GM21515 (cell line): ENCODE data around the gene NPAS2.

ENCODE experiments used
- ATAC-seq: cut with Tn5 transposase; IDR thresholded peaks from one replicate; pipeline ENCODE4 v1.9.1; 2021; ENCODE audit not compliant: unreplicated experiment

NPAS2 gene, protein sequence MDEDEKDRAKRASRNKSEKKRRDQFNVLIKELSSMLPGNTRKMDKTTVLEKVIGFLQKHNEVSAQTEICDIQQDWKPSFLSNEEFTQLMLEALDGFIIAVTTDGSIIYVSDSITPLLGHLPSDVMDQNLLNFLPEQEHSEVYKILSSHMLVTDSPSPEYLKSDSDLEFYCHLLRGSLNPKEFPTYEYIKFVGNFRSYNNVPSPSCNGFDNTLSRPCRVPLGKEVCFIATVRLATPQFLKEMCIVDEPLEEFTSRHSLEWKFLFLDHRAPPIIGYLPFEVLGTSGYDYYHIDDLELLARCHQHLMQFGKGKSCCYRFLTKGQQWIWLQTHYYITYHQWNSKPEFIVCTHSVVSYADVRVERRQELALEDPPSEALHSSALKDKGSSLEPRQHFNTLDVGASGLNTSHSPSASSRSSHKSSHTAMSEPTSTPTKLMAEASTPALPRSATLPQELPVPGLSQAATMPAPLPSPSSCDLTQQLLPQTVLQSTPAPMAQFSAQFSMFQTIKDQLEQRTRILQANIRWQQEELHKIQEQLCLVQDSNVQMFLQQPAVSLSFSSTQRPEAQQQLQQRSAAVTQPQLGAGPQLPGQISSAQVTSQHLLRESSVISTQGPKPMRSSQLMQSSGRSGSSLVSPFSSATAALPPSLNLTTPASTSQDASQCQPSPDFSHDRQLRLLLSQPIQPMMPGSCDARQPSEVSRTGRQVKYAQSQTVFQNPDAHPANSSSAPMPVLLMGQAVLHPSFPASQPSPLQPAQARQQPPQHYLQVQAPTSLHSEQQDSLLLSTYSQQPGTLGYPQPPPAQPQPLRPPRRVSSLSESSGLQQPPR

DNA sequence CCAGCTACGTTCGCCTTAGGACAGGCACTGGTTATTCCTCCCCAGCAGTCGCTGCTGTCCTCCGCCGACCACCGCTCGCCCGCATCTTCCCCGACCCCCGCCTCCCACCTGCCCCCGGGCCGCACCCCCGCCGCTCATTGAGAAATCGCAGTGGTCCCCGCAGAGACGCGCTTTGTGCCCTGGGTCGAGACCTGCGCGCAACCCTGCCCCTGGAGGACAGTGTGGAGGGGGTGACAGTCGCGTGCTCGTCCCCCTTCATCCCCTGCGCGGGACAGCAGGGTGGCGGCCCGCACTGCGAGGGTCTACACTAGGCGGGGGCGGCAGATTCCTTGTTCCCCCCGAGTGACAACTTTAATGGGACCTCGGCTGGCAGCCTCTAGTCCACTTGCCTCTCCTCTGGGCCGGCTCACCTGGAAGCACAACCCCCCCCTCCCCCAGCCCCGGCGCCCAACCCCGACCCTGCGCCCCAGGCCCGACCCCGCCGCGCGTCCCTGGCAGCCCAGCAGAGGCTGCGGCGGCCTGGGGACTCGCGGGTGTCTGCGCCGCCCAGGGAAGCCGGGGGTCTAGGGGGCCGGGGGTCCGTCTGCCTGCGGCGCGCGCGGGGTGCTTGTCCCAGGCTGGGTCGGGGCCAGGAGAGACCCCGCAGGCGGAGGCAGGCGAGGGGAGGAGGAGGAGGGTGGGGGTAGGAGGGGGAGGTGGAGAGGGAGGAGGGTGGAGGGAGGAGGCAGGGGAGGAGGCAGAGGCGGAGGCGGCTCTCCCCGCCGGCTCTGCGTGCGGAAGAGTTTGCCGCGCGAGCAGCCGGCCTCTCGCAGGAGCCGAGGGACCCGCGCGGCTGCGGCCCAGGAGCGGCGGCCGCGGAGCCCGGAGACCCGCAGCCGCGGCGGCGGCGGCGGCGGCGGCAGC is at the start of gene NPAS2:
Gene NPAS2 (plus strand): TSS at position 770 of the 903 bp plus-strand sequence. CDS start 84,616 bp downstream, outside the sequence.
- ATAC-seq = no peak

DNA sequence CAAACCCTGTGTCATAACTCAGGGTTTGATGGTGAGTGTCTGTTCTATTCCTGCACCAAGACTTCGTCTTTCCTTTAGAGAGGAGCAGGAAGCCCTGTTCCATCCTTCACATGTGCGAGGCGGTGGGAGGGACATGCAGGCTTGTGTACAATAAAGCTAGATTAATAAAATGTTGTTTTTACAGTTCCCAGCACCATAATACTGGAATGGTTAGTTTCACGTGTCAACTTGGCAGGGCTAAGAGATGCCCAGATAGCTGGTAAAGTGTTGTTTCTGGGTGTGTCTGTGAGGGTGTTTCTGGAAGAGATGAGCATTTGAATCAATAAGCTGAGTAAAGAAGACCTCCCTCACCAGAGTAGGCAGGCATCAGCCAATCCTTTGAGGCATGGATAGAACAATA is 48.8 kb upstream of the NPAS2 start:
- no peak for ATAC-seq

DNA sequence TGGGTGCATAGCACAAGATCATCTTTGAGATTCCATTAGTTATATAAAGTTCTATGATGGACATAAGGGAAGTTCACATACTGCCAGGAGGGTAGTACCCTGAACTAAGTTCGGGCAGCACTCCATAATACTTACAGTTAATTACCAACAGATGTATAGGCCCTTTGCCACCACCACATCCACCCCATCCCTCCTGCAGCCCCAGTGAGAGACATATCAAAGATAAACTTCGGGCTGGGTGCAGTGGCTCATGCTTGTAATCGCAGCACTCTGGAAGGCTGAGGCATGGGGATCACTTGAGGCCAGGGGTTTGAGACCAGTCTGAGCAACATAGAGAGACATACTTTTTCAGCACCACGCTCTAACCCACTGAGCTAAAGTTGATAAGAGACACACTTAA is 46.4 kb upstream of the NPAS2 start:
- ATAC-seq = no peak

DNA sequence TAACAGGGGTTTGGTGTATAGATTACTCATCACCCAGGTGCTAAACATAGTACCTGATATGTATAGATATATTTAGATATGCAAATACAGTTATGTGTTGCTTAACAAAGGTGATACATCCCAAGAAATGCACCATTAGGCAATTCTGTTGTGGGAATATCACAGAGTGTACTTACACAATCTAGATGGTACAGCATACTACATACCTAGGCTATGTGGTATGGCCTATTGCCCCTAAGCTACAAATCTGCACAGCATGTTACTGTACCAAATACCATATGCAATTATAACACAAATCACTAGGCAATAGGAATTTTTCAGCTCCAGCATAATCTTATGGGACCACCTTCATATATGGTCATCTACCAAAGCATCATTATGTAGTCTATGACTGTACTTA is 43.5 kb upstream of the NPAS2 start:
- ATAC-seq = no peak

DNA sequence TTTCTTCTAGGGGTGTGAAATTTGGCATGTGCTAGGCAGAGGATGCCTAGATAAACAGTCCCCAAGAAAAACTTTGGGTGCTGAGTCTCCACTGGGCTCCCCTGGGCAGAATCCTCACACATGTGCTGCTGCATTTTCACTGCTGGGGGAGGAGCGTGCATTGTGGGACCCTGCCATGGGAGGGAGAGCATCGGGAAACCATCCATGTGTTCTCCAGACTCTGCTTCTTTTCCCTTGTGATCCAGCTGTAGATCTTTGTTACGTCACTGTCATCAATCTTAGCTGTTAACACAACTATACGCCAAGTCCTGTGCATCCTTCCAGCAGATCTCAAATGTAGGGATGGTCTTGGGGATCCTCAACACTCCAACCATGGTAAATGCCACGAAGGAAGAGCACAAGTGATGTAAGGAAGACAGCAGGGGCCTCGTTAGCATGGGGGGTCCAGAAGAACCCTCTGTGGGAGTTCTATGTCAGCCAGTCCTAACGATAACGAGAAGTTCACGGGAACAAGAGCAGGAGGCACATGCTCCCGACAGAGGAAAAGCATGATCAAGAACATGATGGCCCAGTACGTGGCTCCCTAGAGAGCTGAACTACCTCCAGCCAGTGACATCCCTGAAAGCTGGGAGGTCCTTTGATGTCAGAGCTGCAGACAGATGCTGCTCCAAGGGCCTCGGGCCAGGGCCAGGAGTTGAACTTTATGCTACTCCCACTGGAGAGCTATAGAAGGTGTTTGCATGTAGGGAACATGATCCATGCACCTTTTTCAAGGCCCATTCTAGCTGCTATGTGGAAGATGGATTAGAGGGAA is 41.1 kb upstream of the NPAS2 start:
- no peak for ATAC-seq

DNA sequence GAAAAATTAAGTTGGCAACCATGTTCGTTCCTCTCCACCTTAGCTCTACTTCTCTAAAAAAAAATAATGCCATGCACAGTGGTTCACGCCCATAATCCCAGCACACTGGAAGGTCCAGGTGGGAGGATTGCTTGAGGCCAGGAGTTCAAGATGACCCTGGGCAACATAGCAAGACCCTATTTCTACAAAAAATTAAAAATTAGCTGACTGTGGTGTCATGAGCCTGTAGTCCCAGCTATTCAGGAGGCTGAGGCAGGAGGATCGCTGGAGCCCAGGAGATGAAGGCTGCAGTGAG is 40.1 kb upstream of the NPAS2 start:
- ATAC-seq = no peak

DNA sequence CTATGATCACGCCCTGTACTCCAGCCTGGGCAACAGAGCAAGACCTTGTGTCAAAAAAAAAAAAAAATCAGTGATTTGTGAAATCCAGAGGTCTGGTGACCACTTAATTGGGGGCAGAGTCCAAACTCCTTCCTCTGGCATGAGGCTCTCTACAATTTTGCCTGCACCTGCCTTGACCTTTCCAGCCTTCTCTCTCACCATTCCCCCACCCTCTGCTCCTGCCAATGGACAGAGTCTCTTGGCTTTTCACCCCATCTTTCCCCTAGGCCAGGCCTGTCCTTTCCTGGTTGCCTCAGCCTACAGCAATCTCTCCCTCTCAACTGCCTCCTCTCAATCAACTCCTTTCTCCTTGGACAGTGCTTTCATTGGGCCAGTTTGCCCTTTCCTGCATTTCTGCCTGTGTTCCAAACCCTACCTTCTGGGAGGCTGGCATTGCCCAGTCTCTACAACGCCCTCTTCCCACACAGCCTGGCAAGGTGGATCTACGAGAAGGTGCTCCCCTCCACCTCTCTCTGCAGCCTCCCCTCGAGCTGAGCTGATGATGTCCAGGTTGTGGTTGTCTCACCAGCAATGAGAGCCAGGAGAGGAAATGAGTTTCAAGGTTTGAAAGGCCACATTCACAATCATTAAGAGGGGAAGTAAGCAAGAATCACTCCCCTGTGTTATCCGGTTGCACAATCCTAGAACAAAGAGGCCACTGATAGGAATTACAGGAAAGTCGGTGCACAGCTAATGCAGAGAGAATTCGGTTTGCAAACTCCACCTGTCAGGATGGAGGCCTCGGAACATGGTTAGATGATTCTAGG is 39.5 kb upstream of the NPAS2 start:
- no peak for ATAC-seq

DNA sequence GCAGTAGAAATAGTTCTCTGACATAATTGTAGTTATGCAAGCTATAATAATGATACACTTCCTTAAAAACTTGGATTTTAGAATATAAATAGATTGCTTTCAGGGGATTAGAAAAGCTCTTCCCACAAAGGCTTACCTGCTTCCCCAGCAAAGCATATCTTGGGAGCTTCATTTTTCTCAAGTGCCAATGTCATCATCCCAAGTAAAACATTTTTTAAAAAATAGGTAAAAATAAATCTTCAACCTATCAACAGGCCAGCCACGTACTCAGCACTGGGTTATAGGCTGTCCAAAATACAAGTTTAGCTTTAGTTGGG is 39.0 kb upstream of the NPAS2 start:
- no peak for ATAC-seq

DNA sequence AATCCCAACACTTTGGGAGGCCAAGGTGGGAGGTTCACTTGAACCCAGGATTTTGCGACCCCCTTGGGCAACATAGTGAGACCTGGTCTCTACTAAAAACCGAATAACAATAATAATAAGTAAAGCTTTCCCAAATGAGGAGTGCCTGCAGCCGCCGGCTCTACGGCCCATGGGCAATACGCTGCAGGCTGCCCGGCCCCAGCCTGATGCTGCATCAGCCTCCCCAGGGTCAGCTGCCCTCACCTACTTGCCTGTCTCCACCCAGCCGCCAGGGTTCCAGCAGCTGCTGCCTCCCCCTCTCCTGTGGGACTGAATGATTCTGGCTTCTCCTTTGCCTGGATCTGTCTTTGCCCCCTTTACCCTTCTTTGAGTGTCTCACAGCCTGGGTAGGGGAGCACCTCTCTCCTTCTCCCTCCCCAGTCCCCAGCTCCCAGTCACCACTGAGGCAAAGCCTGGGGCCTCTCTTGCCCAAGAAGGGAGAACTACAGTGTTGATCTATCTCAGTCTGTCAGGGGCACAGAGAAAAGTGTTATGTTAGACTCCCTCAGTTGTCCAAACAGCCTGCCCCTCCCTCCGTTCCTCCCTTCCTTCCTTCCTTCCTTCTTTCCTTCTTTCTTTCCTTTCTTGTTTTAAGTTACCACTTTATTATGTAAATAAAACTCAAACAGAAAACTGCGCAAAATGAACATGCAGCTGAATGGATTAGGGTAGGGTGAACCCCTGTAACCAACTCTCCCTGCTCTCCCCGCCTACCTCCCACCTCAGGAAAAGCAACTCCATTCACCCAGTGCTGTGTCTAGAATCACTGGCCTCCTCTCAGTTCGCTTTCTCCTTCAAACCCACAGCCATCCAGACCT is 38.2 kb upstream of the NPAS2 start:
- no peak for ATAC-seq

DNA sequence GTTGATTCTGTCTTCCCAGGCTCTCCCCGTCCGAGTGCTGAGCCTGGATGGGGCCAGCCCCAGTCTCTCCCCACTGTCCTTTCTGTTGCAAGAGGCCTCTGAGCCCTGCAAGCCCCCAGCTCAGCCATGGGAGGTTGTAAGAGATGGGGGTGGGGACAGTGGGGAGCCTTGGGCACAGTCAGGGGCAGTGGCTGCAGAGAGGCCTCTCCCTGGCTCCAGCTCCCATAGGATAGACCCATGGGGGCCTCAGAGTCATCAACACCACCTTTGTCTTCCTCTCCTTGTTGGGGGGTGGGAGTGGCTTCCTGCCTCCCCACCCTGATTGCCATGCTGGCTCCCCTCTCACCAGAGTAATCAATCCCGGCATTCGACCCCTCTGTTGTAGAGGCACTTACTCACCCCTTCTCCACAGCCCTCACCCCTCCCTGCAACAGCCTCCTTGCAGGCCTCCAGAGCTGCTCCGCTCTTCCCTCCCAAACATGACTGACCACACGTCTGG is 37.5 kb upstream of the NPAS2 start:
- no peak for ATAC-seq

DNA sequence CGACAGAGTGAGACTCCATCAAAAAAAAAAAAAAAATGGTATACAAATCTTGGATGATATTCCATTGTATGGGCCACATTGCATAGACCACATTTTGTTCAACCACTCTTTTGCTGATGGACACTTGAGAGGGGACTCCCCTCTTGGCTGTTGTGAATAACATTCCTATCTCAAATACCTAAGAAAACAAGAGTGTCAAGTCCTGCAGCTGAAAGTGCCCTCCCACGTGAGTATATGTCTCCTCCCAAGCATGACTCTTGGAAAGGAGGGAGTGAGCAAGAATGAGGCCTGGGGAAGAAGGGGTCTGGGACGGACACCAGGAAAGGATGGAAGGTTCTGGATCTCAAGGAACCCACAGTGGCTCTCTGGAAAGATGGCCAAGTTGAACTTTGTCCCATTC is 36.0 kb upstream of the NPAS2 start:
- no peak for ATAC-seq

DNA sequence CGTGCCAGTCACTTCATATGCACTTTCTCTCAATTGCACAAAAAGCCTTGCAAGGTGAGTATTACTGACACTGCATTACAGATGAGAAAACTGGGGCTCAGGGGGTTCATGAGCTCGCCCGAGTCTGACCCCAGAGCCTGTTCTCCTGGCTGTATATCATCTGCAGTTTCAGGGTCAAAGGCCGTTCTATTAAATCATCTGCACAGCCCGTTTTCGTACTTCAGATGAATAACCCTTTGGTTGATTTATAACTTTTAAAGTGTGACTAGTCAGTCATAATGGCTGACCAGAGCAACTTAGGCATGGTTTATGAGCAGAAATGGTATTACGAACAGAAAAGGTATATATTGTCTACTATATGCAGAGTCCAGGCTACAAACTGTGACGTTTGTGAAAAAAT is 35.3 kb upstream of the NPAS2 start:
- ATAC-seq = no peak

DNA sequence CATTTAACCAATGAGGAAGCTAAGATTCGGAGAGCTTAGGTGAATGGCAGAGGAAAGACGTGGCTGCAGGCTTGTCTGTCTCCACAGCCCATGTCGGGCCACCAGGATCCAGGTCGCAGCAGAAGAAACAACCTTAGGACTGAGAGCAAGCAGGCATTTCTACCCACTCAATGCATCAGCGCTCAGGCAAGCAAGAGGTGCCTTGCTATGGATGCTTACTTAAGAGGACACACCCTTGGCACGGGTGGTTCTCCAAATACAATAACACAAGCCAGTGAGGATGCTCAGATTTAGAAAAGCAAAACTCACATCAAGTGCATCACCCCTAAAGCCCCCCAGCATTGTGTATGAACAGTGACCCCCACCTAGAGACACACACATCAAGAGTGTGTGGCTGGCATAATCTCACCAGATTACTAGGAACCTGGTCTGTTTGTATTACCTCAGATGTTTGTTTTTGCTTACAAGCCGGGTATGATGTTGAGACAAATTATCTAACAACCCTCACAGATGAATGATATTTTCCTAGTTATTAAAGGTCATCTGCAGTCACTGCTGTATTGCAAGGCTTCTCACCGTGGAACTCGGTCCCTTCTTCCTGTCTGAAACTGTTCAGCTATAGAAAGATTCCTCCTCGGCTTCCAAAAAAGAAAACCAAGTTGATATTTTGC is 34.2 kb upstream of the NPAS2 start:
- ATAC-seq = no peak

DNA sequence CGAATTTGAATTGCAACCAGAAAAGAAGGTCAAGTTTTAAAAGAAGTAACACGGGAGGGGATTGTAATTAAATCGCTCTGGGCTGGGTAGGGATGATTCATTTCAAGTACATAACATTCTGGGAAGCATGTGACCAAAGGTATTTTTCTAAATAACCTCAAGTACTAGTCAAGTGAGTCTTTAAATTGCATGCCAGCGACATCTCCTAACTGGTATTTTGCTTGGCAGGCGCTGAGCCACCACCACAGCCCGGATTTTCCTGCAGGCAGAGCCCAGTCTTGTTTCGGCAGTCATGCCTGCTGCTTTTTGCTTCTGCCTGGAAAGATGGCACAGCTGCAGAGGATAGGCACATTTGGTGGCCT is 33.7 kb upstream of the NPAS2 start:
- no peak for ATAC-seq

DNA sequence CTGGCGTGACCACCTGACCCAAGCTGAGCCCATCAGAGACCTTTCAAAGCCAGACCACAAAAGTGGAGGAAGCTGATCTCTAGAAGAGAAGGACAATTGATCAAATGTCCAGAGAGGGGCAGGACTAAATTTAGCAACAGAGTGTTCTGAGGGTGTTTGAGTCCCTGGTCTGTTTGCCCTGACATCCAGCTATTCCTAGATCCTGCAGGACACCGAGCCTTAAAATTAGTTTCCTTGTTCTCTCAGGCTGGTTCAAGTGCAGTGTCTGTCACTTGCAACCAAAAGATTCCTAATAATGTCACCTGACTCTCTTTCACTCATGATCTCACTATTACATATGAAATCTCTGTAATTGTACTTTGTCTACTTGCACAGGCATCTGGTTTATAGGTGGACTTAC is 33.0 kb upstream of the NPAS2 start:
- no peak for ATAC-seq

DNA sequence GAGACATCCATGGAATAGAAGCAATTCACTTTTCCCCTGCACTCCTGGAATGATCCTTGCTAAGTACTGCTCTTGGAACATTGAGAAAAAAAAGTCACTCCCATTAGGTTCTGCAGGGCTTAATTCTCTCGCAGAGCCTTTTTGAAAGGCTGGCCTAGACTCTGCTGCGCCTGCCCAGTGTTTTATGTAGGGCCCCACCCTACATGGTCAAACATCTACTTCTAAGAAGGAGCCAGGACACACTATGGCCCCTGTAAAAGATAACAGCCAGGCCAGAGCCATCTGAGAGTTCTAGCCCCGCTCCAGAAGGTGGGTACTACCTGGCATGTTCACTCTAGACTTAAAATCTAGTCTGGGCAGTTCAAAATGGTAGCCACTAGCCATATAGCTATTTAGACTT is 30.6 kb upstream of the NPAS2 start:
- ATAC-seq = no peak

DNA sequence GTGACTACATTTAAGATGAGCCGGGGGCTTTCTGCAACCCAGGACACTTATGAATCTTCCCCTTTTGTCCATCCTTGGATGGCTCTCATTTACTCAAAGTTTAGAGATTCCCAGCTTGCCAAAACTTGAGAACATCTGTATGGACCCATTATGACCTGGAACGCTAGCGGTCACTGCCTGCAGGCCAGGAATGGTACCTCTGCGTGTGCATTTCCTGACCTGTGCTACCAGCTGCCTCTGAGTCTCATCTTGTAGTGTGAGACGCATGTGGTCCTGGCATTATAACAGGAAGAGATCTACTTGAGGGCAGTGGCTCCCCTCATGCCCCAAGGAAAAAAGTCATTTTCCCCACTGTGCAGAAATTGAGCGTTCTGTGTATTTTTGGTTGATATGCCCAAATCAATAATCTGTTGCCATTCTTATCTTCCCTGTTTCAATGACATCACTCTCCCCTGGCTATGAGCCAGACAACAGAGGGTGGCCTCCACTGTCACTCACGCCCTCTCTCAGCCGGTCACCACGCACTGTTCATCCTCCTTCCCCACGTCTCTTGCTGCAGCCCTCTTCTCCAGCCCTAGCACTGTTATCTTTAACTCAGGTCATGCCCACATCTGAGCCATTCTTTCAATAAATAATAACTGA is 28.5 kb upstream of the NPAS2 start:
- no peak for ATAC-seq

DNA sequence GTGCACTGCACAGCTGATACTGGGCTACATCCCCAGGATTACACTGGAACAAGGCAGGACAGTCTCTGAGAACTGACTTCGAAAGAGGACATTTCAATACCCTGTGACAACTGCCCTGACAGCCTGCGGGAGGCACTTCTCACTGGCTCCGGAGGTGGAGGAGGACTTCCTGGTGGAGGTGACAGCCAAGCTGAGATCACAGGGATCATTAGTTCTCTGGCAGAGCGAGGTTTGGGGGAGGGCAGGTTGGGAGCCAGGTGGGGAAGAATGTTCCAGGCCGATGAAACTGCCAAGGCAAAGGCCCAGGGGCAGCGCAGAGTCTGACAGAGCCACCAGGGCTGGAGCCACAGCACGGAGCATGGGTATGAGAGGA is 28.0 kb upstream of the NPAS2 start:
- ATAC-seq = no peak
